ENCODE measurements around the gene TEPSIN.

The TEPSIN gene

GRCh38 chr17:81238815-81239713 lies at the start of gene TEPSIN, which contains the start of gene NDUFAF8:
TSS of gene TEPSIN (minus strand) at chr17:81239055. CDS start at chr17:81239033, 22 bp downstream.
TSS of gene NDUFAF8 (plus strand) at chr17:81239318. CDS start at chr17:81239364, 46 bp downstream.
- Histone ChIP-seq H3K4me2 (peak within 1 kb of the TSS; percentile 99), H3K27me3 (ENCODE audit: insufficient read depth, low read depth) (no peaks in the 10 kb centered on the region), H3K27ac (peak within 1 kb of the TSS; percentile 95), H3K4me1 (ENCODE audit: low read depth, poor library complexity, severe bottlenecking) (peaks cover 22% of the 10 kb centered on the region), H3K79me2 (ENCODE audit: insufficient read depth, low read depth) (peaks cover 29% of the 10 kb centered on the region), H3K36me3 (ENCODE audit: insufficient read depth) (no peaks in the 10 kb centered on the region), H4K20me1 (ENCODE audit: insufficient read depth) (no peaks in the 10 kb centered on the region), H2AFZ (ENCODE audit: low read depth) (peak within 1 kb of the TSS; percentile 64; the same call in 1 of the 2 replicates), H3K4me3 (IDR thresholded peaks at IDR 0.05; ENCODE audit: insufficient read depth, low read depth, low read length) (peak within 1 kb of the TSS; percentile 61), H3K9ac (peak within 1 kb of the TSS; percentile 99)
- TF ChIP-seq CTCF (conservative IDR thresholded peaks at IDR 0.05; ENCODE audit: low read depth, low read length): 0 out of 2 replicates have a peak, but pooled peaks have one; percentile 12

- H3K4me3 ChIP-seq (IDR thresholded peaks at IDR 0.05; ENCODE audit: insufficient read depth, low read depth, low read length): no peak overlapping the region
- H4K20me1 ChIP-seq (ENCODE audit: insufficient read depth): no peaks in the 10 kb centered on the region
- no peaks in the 10 kb centered on the region for H3K27me3 ChIP-seq (ENCODE audit: insufficient read depth, low read depth)
- H3K4me1 ChIP-seq (ENCODE audit: low read depth, poor library complexity, severe bottlenecking): no peaks in the 10 kb centered on the region
- H3K27ac ChIP-seq: no peak overlapping the region
- peaks cover 19% of the 10 kb centered on the region; the same call in 1 of the 2 replicates for H3K79me2 ChIP-seq (ENCODE audit: insufficient read depth, low read depth)
- no peaks in the 10 kb centered on the region for H3K36me3 ChIP-seq (ENCODE audit: insufficient read depth)
- no peak overlapping the region for H3K4me2 ChIP-seq
- TF ChIP-seq CTCF (conservative IDR thresholded peaks at IDR 0.05; ENCODE audit: low read depth, low read length): no peak
- H3K9ac ChIP-seq: no peak overlapping the region
- H2AFZ ChIP-seq (ENCODE audit: low read depth): no peak overlapping the region
Observed at GRCh38 chr17:81287741-81288430, 49.0 kb upstream of the TEPSIN start.

GRCh38 chr17:81287152-81287551 lies 48.3 kb upstream of the TEPSIN start:
- Histone ChIP-seq H3K27me3 (ENCODE audit: insufficient read depth, low read depth) (no peaks in the 10 kb centered on the region), H3K27ac (no peak overlapping the region), H3K4me1 (ENCODE audit: low read depth, poor library complexity, severe bottlenecking) (no peaks in the 10 kb centered on the region), H2AFZ (ENCODE audit: low read depth) (no peak overlapping the region), H3K9ac (no peak overlapping the region), H3K36me3 (ENCODE audit: insufficient read depth) (no peaks in the 10 kb centered on the region), H4K20me1 (ENCODE audit: insufficient read depth) (no peaks in the 10 kb centered on the region), H3K79me2 (ENCODE audit: insufficient read depth, low read depth) (peaks cover 19% of the 10 kb centered on the region; the same call in 1 of the 2 replicates), H3K4me2 (no peak overlapping the region), H3K4me3 (IDR thresholded peaks at IDR 0.05; ENCODE audit: insufficient read depth, low read depth, low read length) (no peak overlapping the region)
- TF ChIP-seq CTCF (conservative IDR thresholded peaks at IDR 0.05; ENCODE audit: low read depth, low read length): no peak

- no peaks in the 10 kb centered on the region for H4K20me1 ChIP-seq (ENCODE audit: insufficient read depth)
- TF ChIP-seq CTCF (conservative IDR thresholded peaks at IDR 0.05; ENCODE audit: low read depth, low read length): no peak
- H3K27me3 ChIP-seq (ENCODE audit: insufficient read depth, low read depth): no peaks in the 10 kb centered on the region
- H3K4me3 ChIP-seq (IDR thresholded peaks at IDR 0.05; ENCODE audit: insufficient read depth, low read depth, low read length): no peak overlapping the region
- no peak overlapping the region for H3K9ac ChIP-seq
- H2AFZ ChIP-seq (ENCODE audit: low read depth): no peak overlapping the region
- no peak overlapping the region for H3K4me2 ChIP-seq
- H3K36me3 ChIP-seq (ENCODE audit: insufficient read depth): no peaks in the 10 kb centered on the region
- H3K79me2 ChIP-seq (ENCODE audit: insufficient read depth, low read depth): peaks cover 19% of the 10 kb centered on the region; the same call in 1 of the 2 replicates
- no peak overlapping the region for H3K27ac ChIP-seq
- no peaks in the 10 kb centered on the region for H3K4me1 ChIP-seq (ENCODE audit: low read depth, poor library complexity, severe bottlenecking)
Observed at GRCh38 chr17:81286491-81287145, 47.8 kb upstream of the TEPSIN start.
